Smooth muscle cell (in vitro differentiated cells): ENCODE measurements around the gene PITPNM2. TPM values are rescaled to one million over a fixed set of nuclear protein-coding genes. Genes with fewer than 3 reads are reported as not detected.

Source experiments
- DNase-seq: peaks from one replicate; lab custom pipeline; 2025; ENCODE audit not compliant: unreplicated experiment; lab: John Stamatoyannopoulos, UW
- H2AFZ ChIP-seq: fragments of 200-600 bp; sonication (generic); 2 replicates; pipeline ENCODE4 v1.6.0; 2016; ENCODE audit warnings: antibody characterized with exemption, low read depth, mild to moderate bottlenecking
- H3F3A ChIP-seq: fragments of 200-600 bp; sonication (generic); 2 replicates; pipeline ENCODE4 v1.6.0; 2017; ENCODE audit warnings: antibody characterized with exemption, low read depth
- H3K27ac ChIP-seq: fragments of 200-600 bp; sonication (generic); 2 replicates; pipeline ENCODE4 v1.5.1; 2016; ENCODE audit warnings: low read depth, mild to moderate bottlenecking
- H3K27me3 ChIP-seq: fragments of 200-600 bp; sonication (generic); 2 replicates; pipeline ENCODE4 v1.6.1; 2016; ENCODE audit warnings: low read depth, mild to moderate bottlenecking
- H3K36me3 ChIP-seq: fragments of 200-600 bp; sonication (generic); 2 replicates; pipeline ENCODE4 v1.5.1; 2016; ENCODE audit warnings: low read depth
- H3K4me1 ChIP-seq: fragments of 200-600 bp; sonication (generic); 2 replicates; pipeline ENCODE4 v1.5.1; 2016; ENCODE audit warnings: low read depth
- H3K4me2 ChIP-seq: fragments of 200-600 bp; sonication (generic); 2 replicates; pipeline ENCODE4 v1.6.0; 2016; ENCODE audit warnings: mild to moderate bottlenecking
- H3K4me3 ChIP-seq: fragments of 200-600 bp; sonication (generic); 2 replicates; pipeline ENCODE4 v1.5.1; 2016; ENCODE audit warnings: mild to moderate bottlenecking
- H3K79me2 ChIP-seq: fragments of 200-600 bp; sonication (generic); 2 replicates; pipeline ENCODE4 v1.6.0; 2016; ENCODE audit warnings: low read depth, mild to moderate bottlenecking
- H3K9ac ChIP-seq: fragments of 200-600 bp; sonication (generic); 2 replicates; pipeline ENCODE4 v1.6.0; 2016; ENCODE audit warnings: low read depth
- H3K9me3 ChIP-seq: fragments of 200-600 bp; sonication (generic); replicated peaks from 2 replicates; pipeline ENCODE4 v1.5.1; 2016; ENCODE audit warnings: low read depth
- H4K20me1 ChIP-seq: fragments of 200-600 bp; sonication (generic); 2 replicates; pipeline ENCODE4 v1.6.0; 2016; ENCODE audit warnings: low read depth
- CTCF ChIP-seq: fragments of 200-600 bp; sonication (generic); IDR thresholded peaks from 2 replicates; pipeline ENCODE4 v1.5.1; 2017; ENCODE audit warnings: borderline replicate concordance, mild to moderate bottlenecking, antibody characterized with exemption; ENCODE audit not compliant: insufficient read depth, poor library complexity, severe bottlenecking
- WGBS: methylation state at CpG from one replicate; pipeline ENCODE4 v1.1.7; 2016; ENCODE audit warnings: low lambda C conversion rate; 5-methylcytosine and 5-hydroxymethylcytosine counted together
- polyA plus RNA-seq: library from polyadenylated mRNA; unstranded; fragments of >200 nt; fragmentation: Nextera tagmentation; extraction: Ambion mirVana; gene quantifications from 2 replicates; pipeline ENCODE4 v1.2.1, GENCODE V29; 2016
- total RNA-seq: library from RNA; depleted of rRNA; stranded (reverse); fragments of >200 nt; gene quantifications from 2 replicates; pipeline ENCODE4 v1.2.3, GENCODE V29; 2014

The PITPNM2 gene
- total and polyA plus RNA-seq, 2 experiments from 2014 or later = 1.3 to 1.7 TPM

GRCh38 chr12:123107926-123108681 is 42.8 kb downstream of the PITPNM2 start:
- Histone ChIP-seq H3K27ac (no peak overlapping the region), H4K20me1 (peaks cover 19% of the 10 kb centered on the region), H3K27me3 (no peaks in the 10 kb centered on the region), H3K36me3 (no peaks in the 10 kb centered on the region), H3K9me3 (no peaks in the 10 kb centered on the region), H3K4me3 (no peak overlapping the region), H3K4me2 (no peak overlapping the region), H2AFZ (no peak overlapping the region), H3F3A (no peaks in the 10 kb centered on the region), H3K79me2 (no peaks in the 10 kb centered on the region), H3K4me1 (peaks cover 5% of the 10 kb centered on the region), H3K9ac (no peak overlapping the region)
- TF ChIP-seq CTCF = no peak
- no peak for DNase-seq
- WGBS = 97% methylated on average over 13 of the region's 13 CpGs

DNA sequence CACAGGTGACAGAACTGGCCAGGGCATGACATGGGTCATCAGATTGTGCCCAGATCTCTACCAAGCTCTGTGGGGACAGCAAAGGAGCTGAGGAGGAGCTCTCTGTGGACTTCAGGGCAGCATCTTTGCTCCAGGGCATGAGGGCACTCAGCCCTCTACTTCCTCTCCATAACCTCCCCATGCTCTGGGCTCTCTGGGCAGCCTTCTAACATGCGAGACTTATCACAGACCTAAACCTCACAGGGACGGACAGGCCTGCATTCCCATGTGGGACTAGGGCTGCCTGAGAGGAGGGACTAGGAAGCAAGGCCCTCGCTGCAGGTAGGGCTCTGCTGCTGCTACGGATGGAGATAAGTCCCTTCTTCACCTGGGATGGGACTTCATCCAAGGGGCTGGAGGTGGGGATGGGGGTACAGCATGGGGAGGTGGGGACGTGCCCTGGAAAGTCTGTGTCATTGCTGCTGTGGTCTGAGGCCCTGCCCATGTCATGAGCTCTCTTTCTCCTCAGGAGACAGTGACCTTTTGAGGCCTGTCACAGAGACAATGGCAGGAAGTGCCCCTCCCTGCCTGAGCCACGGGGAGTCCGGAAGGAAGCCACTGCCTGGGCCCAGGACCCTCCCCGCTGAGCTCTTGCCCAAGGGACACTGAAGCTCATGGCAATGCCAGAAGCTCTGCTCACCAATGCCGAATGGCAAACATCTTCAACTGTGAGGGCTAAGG is 44.1 kb downstream of the PITPNM2 start:
- no peak overlapping the region for H3K27ac ChIP-seq
- no peaks in the 10 kb centered on the region for H3K27me3 ChIP-seq
- H3K9me3 ChIP-seq = no peaks in the 10 kb centered on the region
- DNase-seq = no peak
- peaks cover 12% of the 10 kb centered on the region for H4K20me1 ChIP-seq
- no peak overlapping the region for H2AFZ ChIP-seq
- H3K4me1 ChIP-seq = peaks cover 3% of the 10 kb centered on the region
- H3F3A ChIP-seq = no peaks in the 10 kb centered on the region
- H3K4me2 ChIP-seq = no peak overlapping the region
- H3K79me2 ChIP-seq = no peaks in the 10 kb centered on the region
- TF ChIP-seq CTCF = no peak
- no peak overlapping the region for H3K4me3 ChIP-seq
- no peak overlapping the region for H3K9ac ChIP-seq
- WGBS = 74% methylated on average over 9 of the region's 9 CpGs
- H3K36me3 ChIP-seq = no peaks in the 10 kb centered on the region

DNA sequence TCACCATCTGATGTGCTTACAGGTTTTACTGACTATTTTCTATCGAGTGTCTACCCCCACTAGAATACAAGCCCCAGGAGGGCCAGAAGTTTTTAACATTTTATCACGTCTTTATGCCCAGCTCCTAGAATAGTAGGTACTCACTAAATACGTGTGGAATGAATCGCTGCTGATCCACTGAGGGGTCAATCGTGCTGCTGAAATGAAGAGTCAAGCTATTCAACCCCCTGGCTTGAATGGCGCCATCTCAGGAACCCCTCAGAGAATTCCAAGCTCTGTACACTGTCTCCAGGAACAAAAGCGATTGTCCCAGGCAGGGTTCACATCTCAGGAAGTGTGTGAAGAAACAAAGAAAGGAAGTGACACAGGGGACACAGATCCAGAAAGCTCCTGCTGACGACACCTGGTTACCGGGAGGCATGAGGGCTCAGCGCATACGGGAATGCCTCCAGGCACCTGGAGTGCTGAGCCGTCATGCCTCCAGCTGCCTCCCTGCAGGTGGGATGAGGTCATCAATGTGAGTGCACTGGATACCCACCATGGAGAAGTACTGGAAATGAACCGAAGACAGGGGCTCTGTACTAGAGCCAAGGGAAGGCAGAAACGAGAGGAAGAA is 45.6 kb downstream of the PITPNM2 start:
- no peaks in the 10 kb centered on the region for H3K9me3 ChIP-seq
- no peaks in the 10 kb centered on the region for H3K27me3 ChIP-seq
- no peaks in the 10 kb centered on the region for H3K79me2 ChIP-seq
- TF ChIP-seq CTCF = no peak
- H3K4me1 ChIP-seq = peaks cover 3% of the 10 kb centered on the region
- no peak overlapping the region for H3K27ac ChIP-seq
- WGBS = 77% methylated on average over 14 of the region's 14 CpGs
- no peak overlapping the region for H3K4me3 ChIP-seq
- no peak overlapping the region for H3K9ac ChIP-seq
- no peak overlapping the region for H3K4me2 ChIP-seq
- H3K36me3 ChIP-seq = no peaks in the 10 kb centered on the region
- H3F3A ChIP-seq = no peaks in the 10 kb centered on the region
- no peaks in the 10 kb centered on the region for H4K20me1 ChIP-seq
- H2AFZ ChIP-seq = no peak overlapping the region
- DNase-seq = no peak
